GM19239 (cell line): ENCODE data around the gene MPV17L2.

ENCODE experiments used
- DNase-seq: peaks from one replicate; pipeline ENCODE4 v3.0.0; 2011; ENCODE audit warnings: low spot score; ENCODE audit not compliant: insufficient read length
- FAIRE-seq: peaks from 2 replicates; lab custom pipeline; 2011; peaks lifted over from hg19 to GRCh38; lab: Jason Lieb, UNC

Gene MPV17L2

GRCh38 chr19:18230941-18231734 is 38.1 kb downstream of the MPV17L2 start:
- no peak for DNase-seq
- no peak for FAIRE-seq

- FAIRE-seq, result no peak
- DNase-seq, result no peak
Observed at GRCh38 chr19:18231775-18232174, 38.8 kb downstream of the MPV17L2 start.

- FAIRE-seq (no peak), DNase-seq (no peak)
Observed at GRCh38 chr19:18232540-18233223, 39.7 kb downstream of the MPV17L2 start.

- DNase-seq (peak; percentile 58), FAIRE-seq (no peak)
Observed at GRCh38 chr19:18233224-18233825, 40.3 kb downstream of the MPV17L2 start.

- DNase-seq, result no peak
- FAIRE-seq, result no peak
Observed at GRCh38 chr19:18234194-18234593, 41.2 kb downstream of the MPV17L2 start.

- DNase-seq, result no peak
- FAIRE-seq, result no peak
Observed at GRCh38 chr19:18239303-18239702, 46.3 kb downstream of the MPV17L2 start.

GRCh38 chr19:18245297-18245696 is 52.3 kb downstream of the MPV17L2 start:
- DNase-seq (no peak), FAIRE-seq (no peak)
